ENCODE data around the gene PRRT4.

Gene PRRT4

GRCh38 chr7:128347647-128348097, 13.8 kb downstream of the PRRT4 start:
- DNase-seq (ENCODE audit: low read depth in 2 of 2), result no peak

DNA sequence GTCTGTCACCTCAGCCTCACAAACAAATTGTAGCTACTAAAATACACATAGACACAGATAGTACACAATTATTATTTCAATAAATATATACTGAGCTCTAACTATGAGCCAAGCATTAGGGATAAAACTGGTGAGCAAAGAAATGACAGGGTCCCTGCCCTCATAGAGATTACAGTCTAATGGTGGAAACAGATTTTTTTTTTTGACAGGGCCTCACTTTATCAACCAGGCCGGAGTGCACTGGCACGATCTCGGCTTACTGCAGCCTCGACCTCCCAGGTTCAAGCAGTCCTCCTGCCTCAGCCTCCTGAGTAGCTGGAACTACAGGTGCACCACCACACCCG, 17.1 kb downstream of the PRRT4 start:
- DNase-seq (ENCODE audit: low read depth in 2 of 2), result no peak

DNA sequence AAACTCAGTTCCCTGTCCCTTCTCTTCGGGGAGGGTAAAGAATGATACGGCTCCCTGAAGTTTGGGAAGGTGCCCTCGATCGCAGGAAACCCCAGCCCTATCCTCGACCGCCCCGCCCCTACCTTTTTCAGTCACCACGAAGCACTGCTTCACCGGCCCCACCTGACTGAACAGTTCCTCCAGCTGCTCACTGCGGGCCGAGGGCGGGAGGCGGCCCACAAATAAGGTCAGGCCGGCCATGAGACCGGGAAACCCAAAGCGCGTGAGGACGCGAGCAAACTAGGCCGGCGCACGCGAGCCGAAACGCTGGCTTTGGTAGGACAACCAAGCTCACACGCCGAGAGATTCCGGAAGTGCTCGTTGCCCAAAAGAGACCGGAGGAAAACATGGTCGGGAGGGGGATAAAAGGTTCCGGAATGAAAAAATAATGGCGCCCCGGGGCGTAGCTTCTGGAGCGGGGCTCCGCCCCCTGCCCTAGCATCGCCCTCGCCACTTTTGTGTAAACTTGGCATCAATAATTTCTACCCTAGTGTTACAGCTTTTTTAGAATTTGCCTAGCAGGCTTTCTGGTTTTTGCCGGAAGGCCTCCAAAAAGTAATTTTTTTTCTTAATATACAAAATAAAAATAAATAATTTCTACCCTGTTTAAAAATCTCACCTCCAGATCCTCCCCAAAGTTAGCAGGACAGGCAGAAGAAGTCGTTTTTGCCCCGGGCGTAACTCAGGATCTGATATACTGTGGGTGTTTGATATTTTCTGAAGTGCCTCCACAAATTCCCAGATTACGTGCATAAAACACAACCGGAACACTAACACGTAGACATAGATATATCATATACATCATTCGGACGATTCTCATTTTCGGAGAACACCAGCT, 17.7 kb downstream of the PRRT4 start, which contains the start of gene RBM28:
Gene RBM28, minus strand, starts transcription at position 355 of the 877 bp plus-strand sequence. Its CDS starts 115 bp downstream, at position 240.
- peak; percentile 65 to 69 for DNase-seq (ENCODE audit: low read depth in 2 of 2)

DNA sequence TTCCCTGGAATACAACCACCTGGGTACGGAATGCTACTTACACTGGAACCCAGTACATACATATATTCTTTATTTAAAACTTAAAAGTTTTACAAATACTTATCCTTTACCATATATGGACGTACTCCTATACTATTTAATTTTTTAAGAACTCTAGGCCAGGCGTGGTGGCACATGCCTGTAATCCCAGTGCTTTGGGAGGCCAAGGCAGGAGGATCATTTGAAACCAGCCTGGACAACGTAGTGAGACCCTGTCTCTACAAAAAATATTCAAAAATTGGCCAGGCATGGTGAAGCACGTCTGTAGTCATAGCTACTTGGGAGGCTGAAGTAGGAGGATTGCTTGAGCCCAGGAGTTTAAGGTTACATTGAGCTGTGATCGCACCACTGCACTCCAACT, 19.8 kb downstream of the PRRT4 start:
- DNase-seq (ENCODE audit: low read depth in 2 of 2), result no peak

DNA sequence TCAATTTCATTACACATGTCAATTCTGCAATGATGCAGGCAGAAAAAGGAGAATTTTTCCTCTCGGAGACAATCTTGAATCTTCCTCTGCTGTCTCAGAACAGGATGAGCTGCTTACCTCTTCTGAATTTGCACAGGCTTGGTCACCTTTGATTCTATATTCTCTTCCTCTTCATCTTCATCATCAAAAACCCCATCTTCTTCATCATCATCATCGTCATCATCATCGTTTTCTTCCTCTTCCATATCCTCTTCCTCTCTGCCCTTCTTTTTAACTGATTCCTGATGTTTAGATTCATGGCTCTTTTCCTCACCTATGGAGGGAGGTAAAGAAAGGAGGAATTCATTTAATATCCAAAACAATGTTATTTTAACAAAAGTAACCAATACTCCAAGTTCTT, 25.8 kb downstream of the PRRT4 start:
- no peak for DNase-seq (ENCODE audit: low read depth in 2 of 2)

- no peak for DNase-seq (ENCODE audit: low read depth in 2 of 2)
Measured at GRCh38 chr7:128324368-128324680, 37.2 kb downstream of the PRRT4 start.

GRCh38 chr7:128323459-128324367, 37.8 kb downstream of the PRRT4 start:
- no peak for DNase-seq (ENCODE audit: low read depth in 2 of 2)

DNA sequence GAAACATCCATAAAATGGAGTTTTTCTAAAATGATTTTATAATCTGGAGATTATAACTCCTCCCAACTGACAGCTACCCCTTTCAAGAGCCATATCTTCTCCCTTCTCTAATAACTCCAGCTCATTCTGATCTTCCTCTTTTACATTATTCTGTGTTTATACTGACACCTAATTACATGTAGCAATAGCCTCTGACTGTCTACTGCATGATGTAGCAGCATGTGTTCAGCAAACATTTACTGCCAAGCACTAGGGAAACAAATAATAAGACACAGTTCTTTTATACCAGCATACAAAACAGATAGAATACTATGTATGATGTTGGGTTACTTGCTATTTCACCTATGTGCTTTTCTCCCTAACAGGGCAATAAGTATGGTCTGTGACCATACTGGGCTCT, 38.5 kb downstream of the PRRT4 start:
- no peak for DNase-seq (ENCODE audit: low read depth in 2 of 2)

DNA sequence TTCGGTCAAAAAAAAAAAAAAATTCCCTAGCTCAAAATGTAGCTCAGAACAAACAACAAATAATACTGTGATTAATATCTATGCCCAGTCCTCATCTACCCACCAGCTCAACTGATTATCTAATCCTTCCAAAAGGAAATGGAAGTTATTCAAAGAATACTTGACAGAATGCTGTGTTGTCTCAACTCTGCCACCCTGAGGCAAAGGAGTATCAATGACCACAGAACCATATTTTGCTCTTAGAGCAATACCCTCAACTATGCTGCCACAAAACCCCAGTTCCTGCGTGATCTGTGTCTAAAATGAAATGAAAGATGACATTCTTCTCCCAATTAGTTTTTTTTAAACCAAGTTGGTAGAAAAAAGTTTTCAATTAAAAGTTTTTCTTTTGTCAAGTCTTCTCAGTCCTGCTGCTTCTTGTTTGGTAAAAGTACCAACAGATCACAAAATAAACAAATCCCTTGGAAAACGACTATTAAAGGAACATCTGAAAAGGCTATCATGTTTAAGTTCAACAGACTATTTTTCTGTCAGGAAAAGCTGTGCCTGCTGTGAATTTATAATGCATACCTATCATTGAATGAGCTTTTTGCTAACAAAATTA, 39.3 kb downstream of the PRRT4 start:
- DNase-seq (ENCODE audit: low read depth in 2 of 2), result no peak

- DNase-seq (ENCODE audit: low read depth in 2 of 2), result no peak
Measured at GRCh38 chr7:128321044-128321422, 40.5 kb downstream of the PRRT4 start.

DNA sequence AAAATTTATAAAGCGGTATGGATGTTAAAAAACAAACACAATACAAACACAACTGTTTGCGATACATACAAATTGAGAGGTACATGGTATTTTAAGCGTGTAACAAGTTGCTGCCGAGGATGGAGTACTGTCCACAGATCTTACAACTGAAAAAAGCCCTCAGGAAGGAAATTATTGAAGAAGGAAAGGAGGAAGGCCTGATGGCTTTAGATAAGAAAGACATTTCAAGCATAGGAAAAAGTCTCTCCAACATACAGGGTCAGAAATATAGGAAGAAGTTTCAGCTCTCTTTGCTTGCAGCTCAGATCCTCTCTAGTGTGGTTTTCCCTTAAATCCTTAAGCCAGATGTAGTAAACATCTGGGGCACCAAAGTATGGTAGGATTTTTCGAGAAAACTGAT, 42.8 kb downstream of the PRRT4 start:
- DNase-seq (ENCODE audit: low read depth in 2 of 2), result no peak

GRCh38 chr7:128311013-128311412, 50.5 kb downstream of the PRRT4 start:
- DNase-seq (ENCODE audit: low read depth in 2 of 2), result no peak

GRCh38 chr7:128310499-128310898, 51.0 kb downstream of the PRRT4 start:
- no peak for DNase-seq (ENCODE audit: low read depth in 2 of 2)

- DNase-seq (ENCODE audit: low read depth in 2 of 2), result no peak
Measured at GRCh38 chr7:128309976-128310375, 51.5 kb downstream of the PRRT4 start.

DNA sequence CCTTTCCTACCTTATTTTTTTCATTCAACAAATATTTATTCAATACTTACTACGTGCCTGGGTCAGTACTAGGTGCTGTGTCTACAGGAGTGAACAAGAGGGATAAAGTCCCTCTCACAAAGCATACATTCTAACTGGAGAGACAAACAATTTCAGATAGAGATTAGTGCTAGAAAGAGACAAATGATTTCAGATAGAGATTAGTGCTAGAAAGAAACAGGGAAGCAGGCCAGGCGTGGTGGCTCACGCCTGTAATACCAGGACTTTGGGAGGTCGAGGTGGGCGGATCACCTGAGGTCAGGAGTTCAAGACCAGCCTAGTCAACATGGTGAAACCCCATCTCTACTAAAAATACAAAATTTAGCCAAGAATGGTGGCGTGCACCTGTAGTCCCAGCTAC, 52.4 kb downstream of the PRRT4 start:
- DNase-seq (ENCODE audit: low read depth in 2 of 2), result no peak

GRCh38 chr7:128307061-128307460, 54.4 kb downstream of the PRRT4 start:
- DNase-seq (ENCODE audit: low read depth in 2 of 2), result no peak

GRCh38 chr7:128304212-128304611, 57.3 kb downstream of the PRRT4 start:
- no peak for DNase-seq (ENCODE audit: low read depth in 2 of 2)

DNA sequence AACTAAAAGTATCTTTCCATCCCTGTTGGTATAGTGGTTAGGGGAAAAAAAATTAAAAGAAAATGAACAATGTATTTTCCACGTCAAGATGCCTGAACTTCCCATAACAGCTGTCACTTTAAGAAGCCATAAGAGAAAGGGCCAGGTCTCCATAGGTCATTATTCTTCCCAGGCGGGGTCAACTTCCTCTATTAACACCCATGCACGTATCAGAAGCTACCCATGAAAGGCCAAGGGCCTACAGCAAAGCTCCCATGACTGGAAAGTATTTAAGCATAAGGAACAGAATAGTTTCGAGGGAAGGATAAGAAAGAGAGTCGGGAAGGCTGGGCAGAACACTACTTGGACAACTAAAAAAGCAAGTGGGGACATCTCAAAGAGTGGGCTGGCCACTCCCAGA, 57.8 kb downstream of the PRRT4 start:
- no peak for DNase-seq (ENCODE audit: low read depth in 2 of 2)

GRCh38 chr7:128303133-128303532, 58.4 kb downstream of the PRRT4 start:
- DNase-seq (ENCODE audit: low read depth in 2 of 2), result no peak

DNA sequence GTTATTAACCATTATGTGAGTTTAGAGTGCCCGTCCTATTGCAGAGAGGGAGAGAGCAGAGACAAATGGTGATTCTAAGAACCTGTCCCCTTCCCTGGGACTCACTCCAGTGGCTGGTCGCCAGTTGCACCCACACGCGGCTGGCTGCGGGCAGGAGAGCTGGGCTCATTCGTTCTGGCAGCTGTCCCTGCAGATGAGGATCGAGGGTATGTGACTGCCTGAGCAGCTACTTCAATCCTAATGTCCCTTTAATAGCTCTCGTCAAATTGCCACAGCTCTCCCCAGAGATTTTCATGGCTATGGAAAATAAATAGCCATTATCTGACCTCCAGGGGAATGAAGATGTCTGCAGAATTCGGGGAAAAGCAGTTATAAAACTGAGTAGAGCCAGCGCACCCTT, 59.4 kb downstream of the PRRT4 start:
- no peak for DNase-seq (ENCODE audit: low read depth in 2 of 2)
